HG03558 (cell line): ENCODE data around the gene PRR5.
"Not testable (repeated sequence)": the region's sequence is repeated elsewhere in the genome, so short reads cannot be mapped to it uniquely, and the experiment has no call there.

Experiments used
- ATAC-seq: cut with Tn5 transposase; IDR thresholded peaks from one replicate; pipeline ENCODE4 v1.9.1; 2021; ENCODE audit warnings: moderate number of reproducible peaks; ENCODE audit not compliant: unreplicated experiment; ENCODE audit errors: extremely low read depth

The PRR5 gene

DNA sequence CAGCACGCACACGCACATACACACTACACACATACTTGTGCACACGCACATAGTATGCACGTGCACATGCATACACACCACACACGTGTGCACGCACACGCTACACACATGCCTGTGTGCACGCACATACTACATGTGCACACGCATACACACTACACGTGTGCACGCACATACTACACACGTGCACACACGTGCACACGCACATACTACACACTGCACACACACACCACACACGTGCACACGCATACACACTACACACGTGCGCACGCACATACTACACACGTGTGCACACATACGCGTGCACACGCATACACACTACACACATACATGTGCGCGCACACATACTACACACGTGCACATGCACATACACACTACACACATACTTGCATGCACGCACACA lies 30.7 kb downstream of the PRR5 start:
- ATAC-seq, result no peak

DNA sequence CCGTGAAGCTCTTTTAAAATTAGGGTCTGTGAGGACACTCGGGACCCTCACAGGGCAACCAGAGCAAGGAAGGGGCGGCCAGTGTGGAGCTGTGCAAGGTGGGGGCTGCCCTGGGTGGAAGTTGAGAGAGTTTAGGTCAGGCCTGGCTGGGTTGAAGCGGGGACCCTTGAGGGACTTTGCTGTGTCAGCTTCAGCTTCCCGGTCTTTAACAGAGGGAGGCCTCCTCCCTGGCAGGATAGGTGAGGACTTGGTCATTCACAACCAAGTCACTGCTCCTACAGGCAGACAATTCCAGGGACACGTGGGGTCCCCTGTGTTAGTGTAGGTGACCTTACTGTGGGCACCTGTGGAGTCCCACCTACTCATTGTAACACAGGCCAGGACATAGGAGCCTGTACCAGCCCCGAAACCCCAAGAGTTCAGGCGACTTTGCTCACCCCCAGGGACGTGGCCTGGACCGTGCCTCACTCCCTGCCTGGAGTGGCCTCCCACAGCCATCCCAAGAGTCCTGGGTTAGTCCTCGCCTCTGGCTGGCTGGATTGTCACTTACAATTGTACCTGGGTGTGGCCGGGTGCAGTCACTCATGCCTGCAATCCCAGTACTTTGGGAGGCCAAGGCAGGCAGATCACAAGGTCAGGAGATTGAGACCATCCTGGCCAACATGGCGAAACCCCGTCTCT lies 31.6 kb downstream of the PRR5 start:
- ATAC-seq, result no peak

DNA sequence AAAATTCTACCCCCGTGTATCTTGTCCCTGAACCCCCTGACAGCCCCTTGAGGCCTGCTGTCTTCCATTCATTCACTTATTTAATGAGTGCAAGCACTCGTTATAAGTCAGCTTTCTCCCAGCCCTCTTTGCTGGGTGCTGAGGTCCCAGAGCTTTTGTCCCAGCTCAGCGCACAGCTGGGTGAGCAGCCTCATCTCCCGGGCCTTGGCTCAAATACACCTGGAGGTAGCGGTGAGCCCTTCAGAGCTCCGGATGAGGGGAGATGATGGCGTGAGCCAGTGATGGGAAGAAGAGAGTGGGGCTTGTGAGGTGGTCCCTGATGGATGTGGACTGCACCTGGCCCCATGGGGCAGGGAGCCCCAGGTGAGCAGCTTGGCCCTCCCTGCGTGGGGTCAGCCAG lies 32.3 kb downstream of the PRR5 start:
- ATAC-seq, result no peak

DNA sequence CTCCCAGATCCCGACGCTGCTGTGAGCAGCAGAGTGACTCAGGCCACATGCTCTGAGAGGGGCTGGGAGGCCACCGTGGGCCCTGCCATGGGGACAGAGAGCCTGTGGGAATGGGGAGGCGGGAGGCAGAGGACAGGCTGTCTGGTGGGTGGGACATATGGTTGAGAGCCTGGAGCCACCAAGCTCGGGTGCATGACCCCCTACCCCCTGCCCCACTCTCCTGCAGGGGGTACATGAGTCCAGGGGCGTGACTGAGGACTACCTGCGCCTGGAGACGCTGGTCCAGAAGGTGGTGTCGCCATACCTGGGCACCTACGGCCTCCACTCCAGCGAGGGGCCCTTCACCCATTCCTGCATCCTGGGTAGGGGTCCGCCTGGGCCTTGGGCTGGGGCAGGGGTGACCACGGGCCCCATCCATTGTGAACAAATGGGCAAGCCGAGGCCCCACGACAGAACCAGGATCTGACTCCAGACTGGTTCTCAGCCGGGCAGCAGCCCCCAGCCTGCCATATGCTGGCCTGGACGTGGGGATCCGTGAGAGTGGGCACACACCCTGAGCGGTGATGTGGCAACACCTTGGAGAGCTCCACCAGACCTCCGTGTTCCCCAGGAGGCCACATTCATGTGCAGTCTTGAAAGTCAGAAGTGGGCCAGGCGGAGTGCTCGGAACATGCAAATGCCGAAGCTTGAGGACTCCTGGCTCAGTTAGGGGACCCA lies 33.0 kb downstream of the PRR5 start:
- no peak for ATAC-seq

DNA sequence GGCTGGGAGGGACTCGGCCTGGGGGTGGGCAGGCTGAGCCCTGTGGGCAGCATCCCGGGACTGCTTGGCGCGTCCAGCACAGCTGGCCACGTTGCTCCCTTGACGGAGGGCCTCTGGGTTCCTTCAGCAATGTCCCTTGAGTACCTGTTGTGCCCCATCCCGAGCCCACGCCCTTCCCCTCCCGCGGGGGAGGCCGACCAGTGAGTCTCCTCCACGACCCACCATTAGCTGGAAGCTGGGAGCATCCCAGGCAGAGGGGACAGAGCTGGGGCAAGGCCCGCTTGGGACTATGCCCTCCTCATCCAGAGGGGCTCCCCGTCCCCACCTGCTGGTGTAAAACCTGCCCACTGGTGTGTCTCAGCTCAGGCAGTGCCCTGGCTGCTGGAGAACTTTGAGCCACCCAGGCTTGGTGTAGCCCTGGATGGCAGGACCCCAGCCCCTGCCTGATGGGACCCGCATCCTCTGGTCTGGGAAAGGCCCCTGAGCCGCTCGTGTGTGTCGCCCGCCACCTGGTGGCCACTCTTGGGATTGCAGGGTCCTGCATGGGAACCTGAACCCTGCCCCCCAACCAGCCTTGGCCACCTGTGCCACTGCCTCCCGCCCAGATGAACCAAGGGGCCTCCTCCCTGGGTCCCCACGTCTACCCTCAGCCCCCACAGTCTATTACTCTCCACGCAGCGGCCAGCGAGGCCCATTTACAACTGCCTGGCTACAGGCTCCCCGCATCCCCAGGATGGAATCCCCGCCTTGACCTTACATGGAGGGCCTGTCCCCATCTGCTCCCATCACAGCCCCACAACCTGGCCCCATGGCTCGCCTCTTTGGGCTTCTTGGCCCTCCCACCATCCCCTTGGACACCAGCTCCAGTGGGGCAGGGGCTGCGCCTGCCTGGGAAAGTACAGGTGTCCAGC lies 33.8 kb downstream of the PRR5 start:
- ATAC-seq, result no peak

DNA sequence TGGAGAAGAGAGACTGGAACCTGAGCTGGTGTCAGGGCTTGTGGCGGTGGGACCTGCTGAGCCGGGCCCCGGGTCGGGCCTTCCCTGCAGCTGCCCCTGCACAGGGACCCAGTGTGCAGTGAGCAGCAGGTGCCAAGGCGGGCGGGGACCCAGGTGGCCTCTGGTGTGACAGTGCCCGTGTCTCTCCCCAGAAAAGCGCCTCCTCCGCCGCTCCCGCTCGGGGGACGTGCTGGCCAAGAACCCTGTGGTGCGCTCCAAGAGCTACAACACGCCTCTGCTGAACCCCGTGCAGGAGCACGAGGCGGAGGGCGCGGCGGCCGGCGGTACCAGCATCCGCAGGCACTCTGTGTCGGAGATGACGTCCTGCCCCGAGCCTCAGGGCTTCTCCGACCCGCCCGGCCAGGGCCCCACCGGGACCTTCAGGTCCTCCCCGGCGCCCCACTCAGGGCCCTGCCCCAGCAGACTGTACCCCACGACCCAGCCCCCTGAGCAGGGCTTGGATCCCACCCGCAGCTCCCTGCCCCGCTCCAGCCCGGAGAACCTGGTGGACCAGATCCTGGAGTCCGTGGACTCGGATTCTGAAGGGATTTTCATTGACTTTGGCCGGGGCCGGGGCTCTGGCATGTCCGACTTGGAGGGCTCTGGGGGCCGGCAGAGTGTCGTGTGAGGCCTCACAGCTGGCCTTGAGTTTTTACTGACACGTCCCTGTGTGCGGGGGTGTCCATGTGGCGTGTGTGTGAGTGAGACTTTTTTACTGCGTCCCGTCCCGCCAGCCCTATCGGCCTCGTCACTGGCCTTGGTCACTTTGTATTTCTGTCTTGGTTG lies 34.8 kb downstream of the PRR5 start:
- ATAC-seq, result no peak

DNA sequence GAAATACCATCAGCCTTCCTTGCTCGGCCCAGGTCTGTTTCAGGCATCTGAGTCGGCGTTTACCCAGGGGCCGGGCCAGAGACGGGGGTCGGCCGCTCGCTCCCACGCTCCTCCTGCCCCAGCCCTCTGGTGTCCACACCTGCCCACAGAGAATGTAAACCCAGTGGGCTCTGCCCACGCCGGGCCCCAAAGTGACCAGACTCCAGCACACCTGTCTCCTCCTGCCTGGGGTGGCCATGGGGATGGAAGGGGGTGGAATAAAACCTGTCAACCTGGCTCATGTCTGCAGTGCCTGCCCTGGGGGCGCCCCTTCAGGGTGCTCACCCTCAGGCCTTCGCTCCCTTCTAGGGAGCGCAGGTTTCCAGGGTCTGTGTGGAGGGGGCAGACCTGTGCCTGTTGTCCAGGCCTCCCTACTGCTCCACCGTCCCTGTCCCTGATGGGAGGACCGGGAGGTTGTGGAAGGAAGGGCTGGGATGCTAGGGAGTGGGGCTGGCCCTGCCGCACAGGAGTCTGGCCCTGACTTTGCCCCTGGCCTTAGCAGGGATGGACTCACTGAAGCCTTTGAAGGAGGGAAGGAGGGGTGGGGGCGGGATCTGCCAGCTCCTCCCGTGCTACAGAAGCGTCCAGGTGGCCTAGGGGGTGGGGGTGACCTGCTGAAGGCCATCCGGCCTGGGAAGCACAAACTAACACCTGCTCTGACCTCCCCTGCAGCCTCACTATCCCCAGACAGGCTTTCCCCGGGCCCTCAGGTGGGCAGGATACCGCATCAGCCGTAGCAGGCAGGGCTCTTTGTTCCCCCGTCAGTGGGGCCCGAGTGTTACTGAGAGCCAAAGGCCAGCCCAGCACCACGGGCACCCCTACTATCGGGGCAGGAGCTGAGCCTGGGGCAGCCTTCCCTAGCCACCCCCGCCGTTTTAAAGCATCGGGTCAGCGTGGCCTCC lies 35.7 kb downstream of the PRR5 start:
- ATAC-seq, result no peak

DNA sequence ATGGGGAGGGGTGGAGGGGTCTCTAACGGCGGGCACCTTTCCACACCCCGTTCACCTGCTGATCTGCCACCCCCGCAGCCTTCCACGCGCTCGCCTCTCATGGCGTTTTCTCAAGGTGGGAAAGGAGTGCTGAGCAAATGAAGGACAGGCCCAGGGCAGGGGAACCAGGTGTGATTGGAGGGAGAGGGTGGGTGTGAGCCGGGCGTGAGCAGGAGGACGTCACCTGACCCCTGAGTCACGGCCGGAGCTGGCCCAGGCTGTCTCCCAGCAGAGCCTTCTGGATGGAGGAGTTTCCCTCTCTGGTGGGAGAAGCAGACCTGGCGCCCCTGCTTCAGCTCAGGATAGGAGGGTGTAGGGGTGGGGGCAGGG lies 36.3 kb downstream of the PRR5 start:
- no peak for ATAC-seq

DNA sequence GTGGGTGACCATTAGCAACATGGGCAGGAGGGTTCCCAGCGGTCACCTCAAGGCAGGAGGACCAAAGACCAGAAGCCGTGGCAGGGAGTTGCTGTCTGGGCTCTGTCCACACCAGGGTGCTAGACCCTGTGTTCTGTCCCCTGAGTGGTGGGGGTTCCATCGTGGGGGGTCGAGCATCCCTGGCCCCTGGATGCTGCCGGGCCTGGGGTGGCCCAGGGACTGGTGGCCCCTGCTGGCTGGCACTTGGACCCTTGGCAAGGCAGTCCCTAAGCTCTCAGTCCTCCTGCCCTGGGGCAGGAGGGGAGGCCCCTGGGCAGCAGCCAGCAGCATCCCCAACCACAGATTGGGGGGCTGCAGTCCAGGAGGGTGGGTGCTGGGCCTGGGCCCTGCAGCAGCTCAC lies 37.0 kb downstream of the PRR5 start:
- no peak for ATAC-seq

DNA sequence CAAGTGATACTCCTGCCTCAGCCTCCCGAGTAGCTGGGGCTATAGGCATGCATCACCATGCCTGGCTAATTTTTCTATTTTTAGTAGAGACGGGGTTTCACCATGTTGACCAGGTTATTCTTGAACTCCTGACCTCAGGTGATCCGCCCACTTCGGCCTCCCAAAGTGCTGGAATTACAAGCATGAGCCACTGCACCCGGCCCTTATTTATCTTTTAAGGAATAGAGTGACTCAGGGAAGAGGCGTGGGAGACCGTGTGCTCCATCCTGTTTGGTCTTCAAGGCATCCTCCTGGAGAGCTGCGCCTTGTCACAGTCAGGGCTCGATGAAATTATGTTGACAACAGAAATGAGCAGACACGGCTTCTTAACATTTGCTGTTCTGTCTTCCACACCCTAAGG lies 37.7 kb downstream of the PRR5 start:
- not testable (repeated sequence) for ATAC-seq

DNA sequence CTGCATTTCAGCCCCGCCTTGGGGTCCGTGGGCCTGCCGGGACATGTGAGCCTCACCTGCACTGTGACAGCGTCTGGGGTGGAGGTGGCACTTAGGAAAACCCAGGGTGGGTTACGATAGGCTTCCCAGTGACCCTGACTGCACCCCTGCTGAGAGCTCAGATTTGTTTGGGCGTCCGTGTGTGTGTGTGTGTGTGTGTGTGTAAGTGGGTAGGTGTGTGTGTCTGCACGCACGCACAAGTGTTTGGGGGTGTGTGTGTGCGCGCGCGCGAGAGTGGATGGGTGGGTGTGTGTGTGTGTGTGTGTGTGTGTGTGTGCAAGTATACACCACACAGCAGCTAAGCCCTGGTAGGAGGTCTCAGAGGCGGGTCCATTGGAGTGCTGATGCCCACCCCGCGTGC lies 38.3 kb downstream of the PRR5 start:
- ATAC-seq, result no peak

DNA sequence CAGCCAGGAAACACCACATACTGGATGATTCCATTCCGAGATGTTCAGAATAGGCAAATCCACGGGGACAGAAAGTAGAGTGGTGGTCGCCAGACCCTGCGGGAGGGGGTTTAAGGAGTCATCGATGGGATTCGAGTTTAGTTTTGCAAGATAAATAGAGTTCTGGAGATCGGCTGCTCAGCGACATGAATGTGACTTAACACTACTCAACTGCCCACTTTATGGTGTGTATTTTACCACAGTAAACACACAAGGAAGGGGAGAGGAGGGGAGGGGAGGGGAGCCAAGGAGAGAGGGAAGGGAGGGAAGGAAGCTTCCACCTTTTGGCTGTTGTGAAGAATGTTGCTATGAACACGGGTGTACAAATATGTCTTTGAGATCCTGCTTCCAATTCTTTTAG lies 39.9 kb downstream of the PRR5 start:
- ATAC-seq, result no peak

DNA sequence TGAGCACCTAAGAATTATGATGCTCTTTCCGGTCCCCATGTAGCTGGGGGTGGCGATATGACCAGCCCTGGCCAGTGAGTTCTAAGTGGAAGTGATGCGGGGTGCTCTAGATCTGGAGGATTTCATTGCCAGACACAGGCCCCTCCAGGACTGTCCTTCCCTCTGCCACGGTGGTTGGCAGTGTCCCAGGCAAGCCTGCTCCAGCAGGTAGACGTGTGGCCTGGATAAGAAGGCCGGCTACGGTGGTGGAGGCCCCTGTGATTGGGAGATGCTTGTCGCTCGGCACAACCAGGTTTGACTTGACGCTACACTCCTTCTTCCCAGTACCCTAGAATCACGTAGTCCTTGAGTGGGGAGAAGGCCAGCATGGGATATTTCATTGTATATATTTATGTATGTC lies 41.2 kb downstream of the PRR5 start:
- no peak for ATAC-seq

DNA sequence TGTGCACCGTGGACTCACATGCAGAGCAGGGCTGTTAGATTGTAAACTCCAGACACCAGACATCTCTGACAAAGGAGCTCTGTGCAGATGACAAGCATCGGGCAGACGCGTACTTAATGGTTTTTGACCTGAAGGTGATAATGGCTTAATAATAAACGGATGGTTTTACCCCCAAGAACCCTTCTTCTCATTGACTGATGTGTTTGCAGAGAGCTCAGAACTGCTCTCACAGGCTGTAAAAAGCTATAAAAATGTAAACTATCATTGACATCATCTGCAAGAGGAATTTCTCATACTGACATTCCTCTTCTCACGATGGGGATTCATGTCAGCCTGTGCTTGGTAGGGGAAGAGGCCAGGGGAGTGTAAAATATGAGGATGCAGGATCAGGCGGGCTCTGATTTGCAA lies 41.8 kb downstream of the PRR5 start:
- ATAC-seq, result no peak

DNA sequence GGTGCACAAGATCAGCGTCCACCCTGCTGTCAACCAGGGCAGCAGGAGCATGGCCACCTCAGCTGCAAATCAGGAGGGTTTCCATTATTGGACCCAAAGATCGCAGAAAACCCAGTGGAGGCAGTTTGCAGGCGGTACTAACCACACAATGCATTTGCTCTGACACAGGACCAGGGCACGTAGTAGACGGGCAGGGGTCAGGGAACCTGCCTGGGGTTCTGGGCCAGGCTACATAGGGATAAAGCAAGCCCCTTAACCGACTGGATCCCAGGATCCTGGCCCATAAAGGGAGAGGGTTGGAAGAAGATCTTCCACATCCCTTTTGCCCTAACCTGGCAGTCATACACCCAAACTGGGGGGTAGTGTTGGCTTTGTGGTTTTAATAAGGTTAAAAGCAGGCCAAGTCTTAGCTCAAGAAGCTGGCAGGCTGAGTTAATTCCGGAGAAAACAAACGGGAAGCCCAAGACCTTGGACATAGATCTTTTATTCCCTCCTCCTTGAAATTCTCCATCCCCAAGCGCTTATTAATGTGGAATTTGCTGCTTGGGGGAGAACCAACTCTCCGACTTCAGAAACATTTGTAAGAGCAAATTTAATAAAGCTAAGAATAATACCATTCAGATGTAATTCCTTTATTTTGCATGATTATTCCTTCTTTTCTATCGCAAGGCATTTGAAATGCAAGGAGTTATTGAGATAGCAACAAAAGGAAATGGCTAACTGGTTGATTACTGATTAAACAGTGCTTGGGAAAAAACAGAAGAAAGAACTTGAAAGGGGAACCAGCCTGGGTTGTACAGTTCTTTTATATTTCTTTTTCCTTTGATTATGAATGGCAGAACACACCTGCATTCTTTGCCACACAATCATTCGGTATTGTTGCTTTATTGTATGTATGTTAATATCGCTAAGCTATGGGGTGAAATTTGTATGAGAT lies 44.1 kb downstream of the PRR5 start:
- no peak for ATAC-seq

DNA sequence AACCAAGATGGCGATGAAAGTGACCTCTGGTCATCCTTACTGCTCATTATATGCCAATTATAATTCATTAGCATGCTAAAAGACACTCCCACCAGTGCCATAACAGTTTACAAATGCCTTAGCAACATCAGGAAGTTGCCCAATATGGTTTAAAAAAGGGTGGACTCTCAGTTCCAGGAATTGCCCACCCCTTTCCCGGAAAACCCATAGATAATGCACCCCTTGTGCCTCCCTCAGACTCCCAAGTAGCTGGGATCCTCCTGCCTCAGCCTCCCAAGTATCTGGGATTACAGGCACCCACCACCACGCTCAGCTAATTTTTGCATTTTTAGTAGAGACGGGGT lies 45.8 kb downstream of the PRR5 start:
- not testable (repeated sequence) for ATAC-seq

DNA sequence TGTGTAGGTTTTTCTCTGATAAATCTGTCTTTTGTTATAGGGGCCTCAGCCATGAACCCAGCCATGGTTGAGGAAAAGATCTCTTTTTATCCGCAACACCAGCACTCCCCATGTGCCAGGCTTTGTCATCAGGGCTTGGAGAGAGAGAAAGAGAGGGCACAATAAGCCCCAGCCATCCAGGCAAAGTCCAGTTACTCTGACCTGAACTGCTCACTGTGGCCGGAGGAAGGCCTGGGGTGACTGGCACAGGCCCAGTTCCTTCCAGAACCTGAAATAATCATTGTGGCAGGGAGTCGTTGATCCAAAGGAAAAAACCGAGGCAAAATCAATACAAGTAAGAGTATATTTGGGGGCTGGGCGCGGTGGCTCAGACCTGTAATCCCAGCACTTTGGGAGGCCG lies 46.5 kb downstream of the PRR5 start:
- ATAC-seq, result no peak

DNA sequence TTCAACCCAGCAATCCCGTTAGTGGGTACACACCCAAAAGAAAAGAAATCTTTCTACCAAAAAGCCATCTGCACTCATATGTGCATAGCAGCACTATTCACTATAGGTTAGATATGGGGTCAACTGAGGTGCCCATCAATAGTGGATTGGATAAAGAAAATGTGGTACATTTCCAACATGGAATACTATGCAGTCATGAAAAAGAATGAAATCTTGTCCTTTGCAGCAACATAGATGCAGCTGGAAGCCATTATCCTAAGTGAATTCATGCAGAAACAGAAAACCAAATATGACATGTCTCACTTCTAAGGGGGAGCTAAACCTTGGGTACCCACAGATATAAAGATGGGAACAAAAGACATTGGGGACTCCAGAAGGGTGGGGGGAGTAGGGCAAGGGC lies 48.5 kb downstream of the PRR5 start:
- no peak for ATAC-seq
